ENCODE results near the gene BSND. TPM values are rescaled to one million over a fixed set of nuclear protein-coding genes. Genes with fewer than 3 reads are reported as not detected.

Gene BSND
- total and polyA plus RNA-seq, 9 of the 15 experiments (the other 6 are each of a cell fraction or from before 2014, with no cell fraction given) = not detected

- ATAC-seq = no peak
- no peak for DNase-seq (ENCODE audit: extremely low read depth in 1 of 4, low spot score in 3 of 4)
- 11% methylated on average over 8 of the region's 8 CpGs for WGBS (ENCODE audit: insufficient coverage, low coverage, missing lambda C conversion rate)
- H4K20me1 ChIP-seq (replicated peaks; ENCODE audit: control insufficient read depth, insufficient read depth, low read length) = peaks cover 11% of the 10 kb centered on the region
- H3K4me1 ChIP-seq (replicated peaks in 1 of 2; ENCODE audit: control insufficient read depth in 2 of 2, insufficient read depth in 2 of 2, low read length in 2 of 2) = peaks cover 0 to 21% of the 10 kb centered on the region in 2 experiments; a peak in 3 of 5 replicates
- H3K4me2 ChIP-seq (ENCODE audit: insufficient read depth, low read length) = no peak overlapping the region
- H3K27me3 ChIP-seq (ENCODE audit: control insufficient read depth in 2 of 2, insufficient read depth in 2 of 2, low read length in 2 of 2) = peaks cover 15 to 53% of the 10 kb centered on the region in 2 experiments
- TF ChIP-seq ZKSCAN8 (CRISPR knock-in tag; IDR thresholded peaks at IDR 0.05) (no peak), PCBP1 (IDR thresholded peaks at IDR 0.05; ENCODE audit: low read depth, low read length, poor library complexity, severe bottlenecking) (no peak), ZNF24 (IDR thresholded peaks at IDR 0.05) (no peak), ZNF354B (CRISPR knock-in tag; IDR thresholded peaks at IDR 0.05) (no peak), KDM1A (IDR thresholded peaks at IDR 0.05) (no peak), FOXJ3 (CRISPR knock-in tag; IDR thresholded peaks at IDR 0.05) (no peak)
- CTCF ChIA-PET (ENCODE audit: low intra/inter-chr PET ratio) = no interaction called here
- H3K9ac ChIP-seq (ENCODE audit: insufficient read depth in 1 of 2, low read depth in 2 of 2, low read length in 2 of 2) = no peak overlapping the region
- no peak overlapping the region for H3K4me3 ChIP-seq
- in situ Hi-C loops (cut with MboI) = no loop called here
- no peaks in the 10 kb centered on the region for H3K9me1 ChIP-seq (ENCODE audit: control insufficient read depth, insufficient read depth, low read length)
- H3K27ac ChIP-seq (ENCODE audit: extremely low read depth, low read depth, low read length) = no peak overlapping the region
- intact Hi-C loops (cut with micrococcal nuclease) = no loop called here
- no peaks in the 10 kb centered on the region for H3K79me2 ChIP-seq (ENCODE audit: control insufficient read depth, insufficient read depth, low read length)
- H3K9me3 ChIP-seq (replicated peaks; ENCODE audit: control insufficient read depth, insufficient read depth, low read depth, low read length) = no peaks in the 10 kb centered on the region
- POLR2A ChIA-PET = interaction anchor here (1.1 to 1.2 kb wide), 2 partner anchors 19 to 56 kb away, joined by 3 to 6 read pairs; no protein-coding TSS in a partner anchor
- no peak for FAIRE-seq
- H2AFZ ChIP-seq (ENCODE audit: low read depth, low read length) = no peak overlapping the region
- BruUV-seq (replicated peaks) = no TSS peak
- H3K36me3 ChIP-seq (ENCODE audit: control insufficient read depth, insufficient read depth, low read length) = no peaks in the 10 kb centered on the region
Observed at GRCh38 chr1:55000110-55001085, 1.7 kb downstream of the BSND start.
